GM21825 (cell line): ENCODE measurements around the gene DOCK1.
"Not testable (repeated sequence)": the region's sequence is repeated elsewhere in the genome, so short reads cannot be mapped to it uniquely, and the experiment has no call there.

Experiments
- ATAC-seq: cut with Tn5 transposase; IDR thresholded peaks from one replicate; pipeline ENCODE4 v1.9.1; 2021; ENCODE audit warnings: mild to moderate bottlenecking, moderate library complexity; ENCODE audit not compliant: unreplicated experiment

DOCK1 gene

DNA sequence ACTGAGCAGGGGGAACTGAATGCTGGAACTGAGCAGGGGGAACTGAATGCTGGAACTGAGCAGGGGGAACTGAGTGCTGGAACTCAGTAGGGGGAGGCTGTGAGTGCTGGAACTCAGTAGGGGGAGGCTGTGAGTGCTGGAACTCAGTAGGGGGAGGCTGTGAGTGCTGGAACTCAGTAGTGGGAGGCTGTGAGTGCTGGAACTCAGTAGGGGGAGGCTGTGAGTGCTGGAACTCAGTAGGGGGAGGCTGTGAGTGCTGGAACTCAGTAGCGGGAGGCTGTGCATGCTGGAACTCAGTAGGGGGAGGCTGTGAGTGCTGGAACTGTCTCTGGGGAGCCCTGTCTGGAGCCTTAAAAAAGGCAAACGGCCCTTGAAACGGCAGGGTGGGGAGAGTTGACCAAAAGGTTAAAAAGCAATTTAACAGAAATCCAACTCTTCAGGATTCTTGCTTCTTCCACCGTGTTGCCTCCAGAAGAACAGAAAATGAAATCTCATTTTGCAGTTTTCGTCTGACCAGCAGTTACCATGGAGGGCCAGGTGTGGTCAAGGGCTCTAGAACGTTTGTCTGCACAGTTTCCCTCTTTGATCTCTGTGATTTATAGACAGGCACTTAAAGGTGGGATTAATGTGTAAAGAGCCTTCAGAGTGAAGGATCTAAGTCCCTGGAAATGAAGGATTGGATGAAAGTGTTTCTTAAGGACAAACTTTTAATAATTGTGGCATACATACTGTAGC is 19.1 kb downstream of the DOCK1 start:
- ATAC-seq: no peak

GRCh38 chr10:126924915-126925300 is 19.7 kb downstream of the DOCK1 start:
- no peak for ATAC-seq

DNA sequence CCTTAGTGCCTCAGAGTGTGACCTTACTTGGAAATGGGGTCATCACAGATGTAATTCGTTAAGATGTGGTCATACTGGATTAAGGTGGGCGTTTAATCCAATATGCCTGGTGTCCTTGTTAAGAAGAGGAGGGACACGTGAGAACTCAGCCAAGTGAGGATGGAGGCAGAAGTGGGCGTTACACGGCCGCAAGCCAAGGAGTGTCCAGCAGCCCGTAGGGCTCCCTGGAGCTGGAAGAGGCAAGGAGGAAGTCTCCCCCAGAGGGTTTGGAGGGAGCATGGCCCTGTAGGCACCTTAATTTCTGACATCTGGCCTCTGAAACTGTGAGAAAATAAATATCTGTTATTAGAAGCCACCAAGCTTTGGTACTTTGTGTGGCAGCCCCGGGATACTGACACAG is 21.3 kb downstream of the DOCK1 start:
- no peak for ATAC-seq

DNA sequence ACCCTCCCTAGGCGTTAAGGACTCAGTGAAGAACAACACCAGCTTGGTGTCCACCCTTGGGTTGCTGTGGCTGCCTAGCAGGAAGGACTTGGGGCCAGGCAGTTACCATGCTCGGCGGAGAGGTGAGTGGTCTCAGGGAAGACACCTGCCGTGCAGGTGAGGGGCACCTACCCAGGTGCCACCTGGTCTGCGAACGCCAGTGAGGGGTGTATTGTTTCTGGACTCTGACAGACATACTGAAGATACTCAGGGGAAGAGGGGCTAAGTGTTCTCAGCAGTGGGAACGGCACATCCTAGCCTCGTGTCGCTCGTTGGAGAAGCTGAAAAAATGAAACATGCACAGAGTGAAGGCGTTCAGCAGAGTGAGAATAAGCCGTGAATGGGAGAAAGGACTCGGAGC is 22.6 kb downstream of the DOCK1 start:
- ATAC-seq: no peak

- no peak for ATAC-seq
These were observed 23.0 kb downstream of the DOCK1 start for GRCh38 chr10:126928274-126928673.

GRCh38 chr10:126929391-126929790 is 24.2 kb downstream of the DOCK1 start:
- no peak for ATAC-seq

DNA sequence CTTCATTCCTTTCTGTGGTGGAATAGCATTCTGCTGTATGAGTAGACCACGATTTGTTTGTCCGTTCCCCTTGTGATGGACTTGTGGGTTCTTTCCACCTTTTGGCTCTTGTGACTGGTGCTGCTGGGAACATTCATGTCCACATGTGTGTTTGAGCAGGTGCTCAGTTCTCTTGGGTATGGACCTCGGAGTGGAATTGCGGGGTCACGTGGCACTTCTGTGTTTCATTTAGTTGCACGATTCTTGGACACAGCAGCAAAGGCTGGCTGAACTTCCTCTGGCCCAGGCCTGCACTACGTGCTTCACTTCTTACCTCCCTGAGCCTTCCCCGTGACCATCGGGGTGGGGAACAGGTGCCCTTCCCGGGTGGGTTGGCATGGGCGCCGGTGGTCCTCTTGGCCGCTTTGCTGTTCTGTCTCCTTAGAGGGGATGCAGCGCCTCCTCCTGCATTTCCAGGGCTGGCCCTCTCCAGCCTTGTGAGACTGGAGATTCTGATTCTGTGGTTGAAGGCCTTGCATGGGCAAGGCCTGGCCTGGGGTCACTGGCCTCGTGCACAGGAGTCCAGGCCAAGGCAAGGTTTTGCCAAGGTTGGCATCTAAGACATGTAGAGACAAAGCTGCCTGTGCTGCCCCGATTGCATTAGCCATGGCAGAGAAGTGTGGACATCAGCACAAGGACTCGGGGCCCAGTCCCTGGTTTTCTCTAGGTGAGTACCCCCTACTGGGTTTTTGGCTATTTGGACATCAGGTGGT is 25.1 kb downstream of the DOCK1 start:
- ATAC-seq: no peak

DNA sequence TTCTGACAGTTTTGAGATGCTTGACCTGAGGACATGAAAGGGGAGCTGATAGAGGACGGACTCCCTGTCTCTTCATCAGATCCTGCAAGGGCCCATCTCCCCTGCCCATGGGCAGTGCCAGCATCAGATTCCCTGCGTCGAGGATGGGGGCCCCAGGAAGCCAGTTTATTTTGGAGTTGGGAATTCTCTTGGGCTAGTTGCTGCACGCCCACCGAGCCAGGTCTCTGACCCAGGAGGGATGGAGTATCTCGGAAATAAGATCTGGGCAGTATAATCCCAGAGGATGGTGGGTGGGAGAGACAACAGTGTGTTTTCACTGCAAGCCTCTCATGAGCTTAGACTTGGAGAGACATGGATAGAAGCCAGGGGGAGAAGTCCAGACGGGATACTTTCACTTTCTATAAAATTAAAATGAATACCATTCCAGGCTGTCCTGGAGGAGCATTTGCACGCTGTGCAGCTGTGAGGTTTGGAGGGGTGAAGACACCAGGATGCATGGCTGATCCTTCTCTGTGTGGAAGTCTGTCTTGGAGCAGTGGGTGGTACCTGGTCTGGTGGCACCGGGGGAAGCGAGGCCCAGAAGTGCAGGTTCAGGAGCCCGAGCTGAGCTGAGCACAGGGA is 25.8 kb downstream of the DOCK1 start:
- ATAC-seq: no peak

DNA sequence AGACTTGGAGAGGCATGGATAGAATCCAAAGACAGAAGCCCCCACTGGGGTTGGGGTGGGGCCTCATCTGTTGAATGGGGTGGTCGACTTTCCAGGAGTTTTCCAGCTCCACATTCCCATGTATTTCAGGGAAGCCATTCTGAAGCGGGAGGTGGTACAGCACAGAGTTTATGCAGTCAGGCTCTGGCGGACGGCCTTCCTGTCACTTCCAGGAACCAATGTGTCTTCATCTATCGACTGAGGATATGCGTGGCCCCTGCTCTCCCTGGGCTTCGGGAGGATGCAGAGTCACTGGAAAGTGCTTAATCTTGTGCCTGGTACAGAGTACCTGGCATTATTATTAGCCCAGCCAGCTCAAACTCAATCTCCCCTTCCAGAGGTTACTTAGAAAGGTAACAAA is 26.3 kb downstream of the DOCK1 start:
- ATAC-seq: no peak

DNA sequence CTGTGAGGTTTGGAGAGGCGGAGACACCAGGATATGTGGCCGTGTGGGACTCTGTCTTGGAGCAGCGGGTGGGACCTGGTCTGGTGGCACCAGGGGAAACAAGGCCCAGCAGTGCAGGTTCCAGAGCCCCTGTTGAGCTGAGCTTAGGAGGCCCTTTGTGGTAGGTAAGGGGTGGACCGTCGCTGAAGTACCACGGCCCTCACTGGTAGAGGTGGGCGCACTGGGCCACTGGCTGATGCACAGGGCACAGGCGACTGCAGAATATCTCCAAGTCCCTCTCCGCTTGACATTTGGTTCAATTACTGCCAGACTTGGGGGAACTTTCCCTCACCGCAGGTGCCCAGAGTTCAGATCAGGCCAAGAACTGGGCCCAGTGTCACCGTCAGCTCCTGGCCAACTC is 27.3 kb downstream of the DOCK1 start:
- ATAC-seq: no peak

DNA sequence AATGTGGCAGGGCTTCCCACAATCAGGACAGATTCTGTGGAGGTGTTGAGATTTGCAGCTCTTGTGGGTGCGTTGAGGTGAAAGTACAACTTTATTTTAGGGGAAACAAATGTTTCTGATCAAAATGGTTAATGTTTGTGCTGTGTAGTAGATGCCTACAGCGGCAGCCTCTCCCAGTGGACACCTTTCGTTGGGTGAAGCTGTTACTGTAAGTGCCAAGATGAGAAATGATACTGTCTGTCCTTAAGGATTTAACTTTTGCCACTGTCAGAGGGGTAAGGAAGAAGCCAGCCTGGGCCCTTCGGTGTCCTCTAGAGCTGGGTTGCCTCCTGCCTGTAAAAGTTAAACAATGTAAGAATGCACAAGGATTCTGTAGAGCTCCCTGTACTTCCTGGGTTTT is 27.9 kb downstream of the DOCK1 start:
- ATAC-seq: no peak

DNA sequence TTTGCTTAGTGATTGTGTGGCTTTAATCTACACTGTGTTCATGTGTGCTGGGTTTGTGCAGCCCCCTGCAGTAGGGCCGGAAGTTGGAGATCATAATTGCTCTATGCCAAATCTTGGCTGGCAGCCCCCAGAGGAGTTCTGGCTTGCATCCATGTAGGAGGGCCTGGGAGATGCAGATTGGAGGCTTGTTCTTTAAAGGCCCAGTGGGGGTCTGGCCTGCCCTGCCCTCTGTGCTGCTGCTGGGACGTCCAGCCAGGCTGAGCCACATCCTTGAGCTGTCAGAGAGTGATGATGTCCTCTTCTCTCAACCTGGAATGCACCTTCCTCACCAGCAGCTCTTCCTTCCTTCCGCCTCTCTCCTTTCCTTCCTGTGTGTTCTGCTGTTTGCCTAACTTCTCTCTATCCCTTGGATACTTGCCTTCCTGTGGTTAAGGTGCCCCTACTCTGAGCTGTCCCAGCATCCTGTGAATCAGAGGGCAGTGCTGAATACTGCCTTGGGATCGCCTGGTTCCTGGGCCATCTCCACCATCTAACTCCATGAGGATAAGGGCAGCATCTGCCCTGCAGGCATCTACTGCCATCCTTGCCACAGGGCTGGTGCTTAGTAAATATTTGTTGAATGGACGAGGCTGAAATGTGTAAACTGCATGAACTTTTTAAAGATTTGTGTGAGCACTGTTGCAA is 30.2 kb downstream of the DOCK1 start:
- no peak for ATAC-seq

- no peak for ATAC-seq
These were observed 31.8 kb downstream of the DOCK1 start for GRCh38 chr10:126937026-126937425.

- ATAC-seq: not testable (repeated sequence)
These were observed 32.9 kb downstream of the DOCK1 start for GRCh38 chr10:126938121-126938520.

DNA sequence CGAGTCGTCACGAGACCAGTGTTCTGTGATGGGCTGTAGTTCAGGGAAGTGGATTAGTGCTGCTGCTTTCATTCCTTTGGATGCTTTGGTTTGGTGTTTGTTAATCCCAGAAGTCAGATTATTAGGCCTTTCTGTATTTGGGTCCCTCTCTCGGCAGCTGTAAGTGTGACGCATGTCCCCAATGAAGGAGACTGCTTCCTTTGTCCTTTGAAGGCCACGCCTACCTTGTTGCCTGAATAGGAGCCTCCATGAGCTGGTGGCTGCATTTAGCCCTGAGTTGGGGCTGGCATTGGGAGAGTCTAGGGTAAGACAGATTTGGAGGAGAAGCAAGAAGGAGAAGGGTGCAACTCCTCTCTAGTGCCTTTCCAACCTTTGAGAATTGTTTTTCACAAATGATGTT is 34.5 kb downstream of the DOCK1 start:
- no peak for ATAC-seq

- ATAC-seq: no peak
These were observed 35.6 kb downstream of the DOCK1 start for GRCh38 chr10:126940670-126941310.

GRCh38 chr10:126944191-126944590 is 39.0 kb downstream of the DOCK1 start:
- no peak for ATAC-seq

GRCh38 chr10:126945351-126946030 is 40.3 kb downstream of the DOCK1 start:
- ATAC-seq: no peak

DNA sequence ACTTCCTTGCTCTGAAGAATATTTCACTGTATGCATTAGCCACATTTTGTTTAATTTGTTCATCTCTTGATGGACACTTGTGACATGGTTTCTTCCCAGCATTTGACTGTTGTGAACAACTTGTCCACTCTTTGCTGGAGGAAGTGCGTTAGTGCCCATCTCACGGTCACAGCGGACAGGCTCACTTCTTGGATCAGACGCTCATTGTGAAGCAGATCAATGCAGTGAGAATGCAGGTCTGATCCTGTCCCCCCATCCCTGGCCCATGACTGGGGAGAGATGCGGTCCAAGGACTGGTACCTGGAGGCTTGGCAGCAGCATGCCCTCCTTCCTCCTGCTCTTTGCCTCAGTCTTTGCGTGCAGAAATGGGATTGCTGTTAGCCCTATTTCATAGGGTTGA is 41.5 kb downstream of the DOCK1 start:
- ATAC-seq: no peak

GRCh38 chr10:126948355-126949160 is 43.3 kb downstream of the DOCK1 start:
- no peak for ATAC-seq
